ENCODE measurements around the gene CCR4. TPM values are rescaled to one million over a fixed set of nuclear protein-coding genes. Genes with fewer than 3 reads are reported as not detected.
"Not testable (repeated sequence)": the region's sequence is repeated elsewhere in the genome, so short reads cannot be mapped to it uniquely, and the experiment has no call there.

Gene CCR4
- total RNA-seq, 2 experiments from 2014 or later: 76.2 to 80.1 TPM

DNA sequence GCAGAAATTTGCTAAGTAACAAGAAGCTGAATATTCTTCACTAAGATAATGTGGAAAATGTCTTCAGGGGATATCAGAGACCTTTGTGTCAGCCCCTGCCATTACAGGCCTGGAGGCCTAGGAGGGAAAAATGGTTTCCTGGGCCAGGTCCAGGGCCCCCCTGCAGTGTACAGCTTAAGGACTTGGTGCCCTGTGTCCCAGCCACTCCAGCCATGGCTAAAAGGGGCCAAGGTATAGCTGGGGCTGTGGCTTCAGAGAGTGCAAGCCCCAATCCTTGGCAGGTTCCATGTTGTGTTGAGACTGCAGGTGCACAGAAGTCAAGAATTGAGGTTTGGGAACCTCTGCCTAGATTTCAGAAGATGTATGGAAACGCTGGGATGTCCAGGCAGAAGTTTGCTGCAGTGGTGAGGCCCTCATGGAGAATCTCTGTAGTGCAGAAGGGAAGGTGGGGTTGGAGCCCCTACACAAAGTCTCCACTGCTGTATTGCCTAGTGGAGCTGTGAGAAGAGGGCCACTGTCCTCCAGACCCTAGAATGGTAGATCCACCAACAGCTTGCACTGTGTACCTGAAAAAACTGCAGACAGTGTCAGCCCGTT, 14.3 kb downstream of the CCR4 start:
- POLR2A ChIA-PET; CTCF ChIA-PET; H3K27me3 ChIP-seq (ENCODE audit: control insufficient read depth in 1 of 2, insufficient read depth in 2 of 2, low read length in 2 of 2); ATAC-seq (ENCODE audit: poor library complexity); H3K4me3 Mint-ChIP-seq; H3K9me3 Mint-ChIP-seq; DNase-seq; H3K27me3 Mint-ChIP-seq; H3K36me3 ChIP-seq (ENCODE audit: insufficient read depth, low read length); H3K4me3 ChIP-seq (ENCODE audit: low read length); H3K4me1 ChIP-seq (ENCODE audit: insufficient read depth, low read length); H3K27ac ChIP-seq (ENCODE audit: low read depth in 1 of 2, low read length in 2 of 2); H3K27ac Mint-ChIP-seq: not testable (repeated sequence)
- Mint-ChIP-seq H3K36me3 (ENCODE audit: low read depth) (peaks cover 18% of the 10 kb centered on the region), H3K4me1 (ENCODE audit: low read depth) (peaks cover 28% of the 10 kb centered on the region)
- H3K9me3 ChIP-seq (ENCODE audit: control insufficient read depth in 1 of 2, insufficient read depth in 1 of 2, low read length in 2 of 2): peaks cover 9 to 13% of the 10 kb centered on the region in 2 experiments
- intact Hi-C loops (cut with DNase I, micrococcal nuclease): loop anchor here in 1 of 2 experiments (2.0 kb wide), 1 partner anchor 19 kb away; no protein-coding TSS in a partner anchor

DNA sequence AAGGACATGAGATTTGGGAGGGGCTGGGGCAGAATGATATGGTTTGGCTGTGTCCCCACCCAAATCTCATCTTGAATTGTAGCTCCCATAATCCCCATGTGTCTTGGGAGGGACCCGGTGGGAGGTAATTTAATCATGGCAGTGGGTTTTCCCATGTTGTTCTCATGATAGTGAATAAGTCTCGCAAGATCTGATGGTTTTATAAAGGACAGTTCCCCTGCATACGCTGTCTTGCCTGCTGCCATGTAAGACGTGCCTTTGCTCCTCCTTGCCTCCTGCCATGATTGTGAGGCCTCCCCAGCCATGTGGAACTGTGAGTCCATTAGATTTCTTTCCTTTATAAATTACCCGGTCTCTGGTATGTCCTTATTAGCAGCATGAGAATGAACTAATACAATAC, 15.2 kb downstream of the CCR4 start:
- POLR2A ChIA-PET; ATAC-seq (ENCODE audit: poor library complexity); H3K27me3 ChIP-seq (ENCODE audit: control insufficient read depth in 1 of 2, insufficient read depth in 2 of 2, low read length in 2 of 2); H3K4me3 ChIP-seq (ENCODE audit: low read length); CTCF ChIA-PET; H3K27ac Mint-ChIP-seq; DNase-seq; H3K4me3 Mint-ChIP-seq; H3K36me3 ChIP-seq (ENCODE audit: insufficient read depth, low read length); H3K9me3 Mint-ChIP-seq; H3K27ac ChIP-seq (ENCODE audit: low read depth in 1 of 2, low read length in 2 of 2); H3K27me3 Mint-ChIP-seq; intact Hi-C loops (cut with DNase I, micrococcal nuclease); H3K4me1 ChIP-seq (ENCODE audit: insufficient read depth, low read length): not testable (repeated sequence)
- peaks cover 9 to 13% of the 10 kb centered on the region in 2 experiments for H3K9me3 ChIP-seq (ENCODE audit: control insufficient read depth in 1 of 2, insufficient read depth in 1 of 2, low read length in 2 of 2)
- Mint-ChIP-seq H3K4me1 (ENCODE audit: low read depth) (peaks cover 19% of the 10 kb centered on the region), H3K36me3 (ENCODE audit: low read depth) (peaks cover 18% of the 10 kb centered on the region)

GRCh38 chr3:32968166-32968919, 16.9 kb downstream of the CCR4 start:
- TF ChIP-seq, protein P1, sequence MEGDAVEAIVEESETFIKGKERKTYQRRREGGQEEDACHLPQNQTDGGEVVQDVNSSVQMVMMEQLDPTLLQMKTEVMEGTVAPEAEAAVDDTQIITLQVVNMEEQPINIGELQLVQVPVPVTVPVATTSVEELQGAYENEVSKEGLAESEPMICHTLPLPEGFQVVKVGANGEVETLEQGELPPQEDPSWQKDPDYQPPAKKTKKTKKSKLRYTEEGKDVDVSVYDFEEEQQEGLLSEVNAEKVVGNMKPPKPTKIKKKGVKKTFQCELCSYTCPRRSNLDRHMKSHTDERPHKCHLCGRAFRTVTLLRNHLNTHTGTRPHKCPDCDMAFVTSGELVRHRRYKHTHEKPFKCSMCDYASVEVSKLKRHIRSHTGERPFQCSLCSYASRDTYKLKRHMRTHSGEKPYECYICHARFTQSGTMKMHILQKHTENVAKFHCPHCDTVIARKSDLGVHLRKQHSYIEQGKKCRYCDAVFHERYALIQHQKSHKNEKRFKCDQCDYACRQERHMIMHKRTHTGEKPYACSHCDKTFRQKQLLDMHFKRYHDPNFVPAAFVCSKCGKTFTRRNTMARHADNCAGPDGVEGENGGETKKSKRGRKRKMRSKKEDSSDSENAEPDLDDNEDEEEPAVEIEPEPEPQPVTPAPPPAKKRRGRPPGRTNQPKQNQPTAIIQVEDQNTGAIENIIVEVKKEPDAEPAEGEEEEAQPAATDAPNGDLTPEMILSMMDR (IDR thresholded peaks at IDR 0.05): no peak
- H3K4me1 Mint-ChIP-seq (ENCODE audit: low read depth): peaks cover 26% of the 10 kb centered on the region
- H3K27ac ChIP-seq (ENCODE audit: low read depth in 1 of 2, low read length in 2 of 2): no peak overlapping the region
- peaks cover 9 to 13% of the 10 kb centered on the region in 2 experiments for H3K9me3 ChIP-seq (ENCODE audit: control insufficient read depth in 1 of 2, insufficient read depth in 1 of 2, low read length in 2 of 2)
- DNase-seq (no peak), ATAC-seq (ENCODE audit: poor library complexity) (no peak)
- intact Hi-C loops (cut with DNase I, micrococcal nuclease): no loop called here
- POLR2A ChIA-PET: interaction anchor here (0.6 kb wide), 1 partner anchor 827 kb away, joined by 3 read pairs; no protein-coding TSS in a partner anchor
- no peak overlapping the region for H3K27ac Mint-ChIP-seq
- H3K9me3 Mint-ChIP-seq: peaks cover 4% of the 10 kb centered on the region
- H3K36me3 Mint-ChIP-seq (ENCODE audit: low read depth): peaks cover 18% of the 10 kb centered on the region
- no peak overlapping the region for H3K4me3 ChIP-seq (ENCODE audit: low read length)
- H3K4me3 Mint-ChIP-seq: no peak overlapping the region
- no peaks in the 10 kb centered on the region for H3K27me3 ChIP-seq (ENCODE audit: control insufficient read depth in 1 of 2, insufficient read depth in 2 of 2, low read length in 2 of 2)
- no peaks in the 10 kb centered on the region for H3K36me3 ChIP-seq (ENCODE audit: insufficient read depth, low read length)
- no peaks in the 10 kb centered on the region for H3K27me3 Mint-ChIP-seq
- CTCF ChIA-PET: interaction anchor here (0.6 to 1.3 kb wide), 4 partner anchors 9 to 106 kb away, joined by 3 to 5 read pairs (median 4); no protein-coding TSS in a partner anchor
- H3K4me1 ChIP-seq (ENCODE audit: insufficient read depth, low read length): peaks cover 12% of the 10 kb centered on the region

DNA sequence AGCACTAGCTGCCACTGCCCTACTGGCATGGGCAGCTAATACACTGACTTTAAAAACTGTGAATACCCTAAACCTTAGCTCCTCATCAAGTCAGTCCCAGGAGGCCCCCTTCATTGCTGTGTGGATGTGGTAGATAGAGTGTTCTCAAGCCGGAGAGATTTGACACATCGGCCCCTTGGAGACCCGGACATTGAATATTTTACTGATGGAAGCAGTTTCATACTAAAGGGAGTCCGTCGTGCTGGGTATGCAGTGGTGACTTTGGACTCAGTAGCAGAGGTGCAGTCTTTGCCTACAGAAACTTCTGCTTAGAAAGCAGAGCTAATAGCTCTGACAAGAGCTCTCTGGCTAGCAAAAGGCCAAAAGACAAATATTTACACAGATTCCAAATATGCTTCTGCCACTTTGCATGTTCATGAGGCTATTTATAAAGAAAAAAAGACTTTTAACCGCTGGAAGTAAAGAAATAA, 17.5 kb downstream of the CCR4 start:
- peaks cover 27% of the 10 kb centered on the region for H3K4me1 Mint-ChIP-seq (ENCODE audit: low read depth)
- TF ChIP-seq, protein P1 (IDR thresholded peaks at IDR 0.05): no peak
- DNase-seq: no peak
- POLR2A ChIA-PET: interaction anchor here (0.6 kb wide), 1 partner anchor 826 kb away, joined by 3 read pairs; no protein-coding TSS in a partner anchor
- intact Hi-C loops (cut with DNase I, micrococcal nuclease): no loop called here
- H3K4me3 Mint-ChIP-seq: no peak overlapping the region
- H3K36me3 Mint-ChIP-seq (ENCODE audit: low read depth): peaks cover 14% of the 10 kb centered on the region
- H3K9me3 Mint-ChIP-seq: peaks cover 4% of the 10 kb centered on the region
- Histone ChIP-seq H3K4me3 (ENCODE audit: low read length) (no peak overlapping the region), H3K27ac (ENCODE audit: low read depth in 1 of 2, low read length in 2 of 2) (no peak overlapping the region), H3K27me3 (ENCODE audit: control insufficient read depth in 1 of 2, insufficient read depth in 2 of 2, low read length in 2 of 2) (no peaks in the 10 kb centered on the region), H3K4me1 (ENCODE audit: insufficient read depth, low read length) (peaks cover 16% of the 10 kb centered on the region), H3K9me3 (ENCODE audit: control insufficient read depth in 1 of 2, insufficient read depth in 1 of 2, low read length in 2 of 2) (peaks cover 9 to 13% of the 10 kb centered on the region in 2 experiments), H3K36me3 (ENCODE audit: insufficient read depth, low read length) (no peaks in the 10 kb centered on the region)
- ATAC-seq (ENCODE audit: poor library complexity): no peak
- CTCF ChIA-PET: interaction anchor here (0.6 to 1.2 kb wide), 3 partner anchors 10 to 87 kb away, joined by 3 to 4 read pairs (median 4); no protein-coding TSS in a partner anchor
- no peak overlapping the region for H3K27ac Mint-ChIP-seq
- H3K27me3 Mint-ChIP-seq: no peaks in the 10 kb centered on the region
